IMR-90 (cell line): ENCODE data around the gene KATNAL2. TPM values are rescaled to one million over a fixed set of nuclear protein-coding genes. Genes with fewer than 3 reads are reported as not detected.
"Not testable (repeated sequence)": the region's sequence is repeated elsewhere in the genome, so short reads cannot be mapped to it uniquely, and the experiment has no call there.

Experiments
- ATAC-seq: fragments of 200-7000 bp; cut with Tn5 transposase; 2 replicates; pipeline ENCODE4 v1.9.1; 2020; ENCODE audit warnings: low read depth, mild to moderate bottlenecking, moderate library complexity
- BruUV-seq: library from RNA; stranded (reverse); fragments of 400-500 nt; replicated peaks from 2 replicates; lab custom pipeline; 2021; lab: Mats Ljungman, UMichigan
- CTCF ChIA-PET: fragments of 300-600 bp; formaldehyde crosslinking; extraction: SDS; loops from one replicate; lab custom pipeline; 2021; ENCODE audit warnings: antibody characterized with exemption; lab: Yijun Ruan, JAX
- POLR2A ChIA-PET: fragments of 300-600 bp; sonication (Branson Sonifier 250); formaldehyde crosslinking; loops from one replicate; lab custom pipeline; 2022; ENCODE audit warnings: antibody characterized with exemption; ENCODE audit not compliant: unreplicated experiment; lab: Charles Lee
- DNase-seq: peaks from one replicate; pipeline ENCODE4 v3.0.0; 2013
- H2AFZ ChIP-seq: replicated peaks from 2 replicates; pipeline ENCODE3; 2013; ENCODE audit warnings: low read length, mild to moderate bottlenecking; ENCODE audit not compliant: poor library complexity
- H2AK5ac ChIP-seq: 2 replicates; pipeline ENCODE4 v1.6.1; 2013; ENCODE audit warnings: low read depth, low read length, inconsistent platforms
- H2AK9ac ChIP-seq: replicated peaks from 2 replicates; pipeline ENCODE3; 2013; ENCODE audit warnings: mild to moderate bottlenecking, low read depth, low read length, moderate library complexity; ENCODE audit not compliant: poor library complexity
- H2BK120ac ChIP-seq: 2 replicates; pipeline ENCODE4 v1.6.1; 2013; ENCODE audit warnings: low read depth, low read length, inconsistent platforms
- H2BK15ac ChIP-seq: 3 replicates; pipeline ENCODE4 v1.6.1; 2013; ENCODE audit warnings: low read depth, low read length, inconsistent platforms
- H2BK20ac ChIP-seq: 2 replicates; pipeline ENCODE4 v1.6.1; 2013; ENCODE audit warnings: low read depth, mild to moderate bottlenecking, inconsistent platforms, low read length, moderate library complexity
- H2BK5ac ChIP-seq: 2 replicates; pipeline ENCODE4 v1.6.1; 2013; ENCODE audit warnings: mild to moderate bottlenecking, low read depth, low read length, inconsistent platforms; ENCODE audit not compliant: poor library complexity, severe bottlenecking
- H3K14ac ChIP-seq: replicated peaks from 2 replicates; pipeline ENCODE4 v1.6.1; 2013; ENCODE audit warnings: low read depth, low read length, inconsistent platforms
- H3K18ac ChIP-seq: 2 replicates; pipeline ENCODE4 v1.6.1; 2013; ENCODE audit warnings: low read depth, low read length, control low read depth
- H3K23ac ChIP-seq: 2 replicates; pipeline ENCODE4 v1.6.1; 2013; ENCODE audit warnings: low read depth, low read length, inconsistent platforms
- H3K27ac ChIP-seq: 2 replicates; pipeline ENCODE4 v1.5.1; 2013; ENCODE audit warnings: mild to moderate bottlenecking, control low read depth, low read length; ENCODE audit not compliant: insufficient read depth
- H3K27me3 ChIP-seq: 2 replicates; pipeline ENCODE4 v1.6.1; 2013; ENCODE audit warnings: low read length; ENCODE audit not compliant: control insufficient read depth, insufficient read depth
- H3K36me3 ChIP-seq: 2 replicates; pipeline ENCODE4 v1.6.1; 2013; ENCODE audit warnings: low read length, mixed read lengths; ENCODE audit not compliant: control insufficient read depth, insufficient read depth
- H3K4ac ChIP-seq: 2 replicates; pipeline ENCODE4 v1.6.1; 2013; ENCODE audit warnings: low read depth, low read length, inconsistent platforms
- H3K4me1 ChIP-seq: 2 replicates; pipeline ENCODE4 v1.6.1; 2013; ENCODE audit warnings: low read length, mixed read lengths; ENCODE audit not compliant: control insufficient read depth, insufficient read depth
- H3K4me2 ChIP-seq: 2 replicates; pipeline ENCODE4 v1.6.1; 2013; ENCODE audit warnings: low read depth, mild to moderate bottlenecking, control low read depth, low read length, moderate library complexity
- H3K4me3 ChIP-seq: 2 replicates; pipeline ENCODE4 v1.5.1; 2013; ENCODE audit warnings: low read depth, mild to moderate bottlenecking, control low read depth, low read length, moderate library complexity; ENCODE audit not compliant: insufficient read depth
- H3K56ac ChIP-seq: 2 replicates; pipeline ENCODE4 v1.6.1; 2013; ENCODE audit warnings: low read length, inconsistent platforms; ENCODE audit not compliant: insufficient read depth; ENCODE audit errors: extremely low read depth
- H3K79me1 ChIP-seq, 2 experiments: 2 replicates each; pipeline ENCODE4 v1.6.1; 2013; ENCODE audit warnings: low read length in 2 of 2, inconsistent platforms in 1 of 2, low read depth in 1 of 2
- H3K9ac ChIP-seq: 2 replicates; pipeline ENCODE4 v1.6.1; 2013; ENCODE audit warnings: low read depth, low read length, control low read depth
- H3K9me1 ChIP-seq: 2 replicates; pipeline ENCODE4 v1.6.1; 2013; ENCODE audit warnings: low read length, inconsistent platforms; ENCODE audit not compliant: insufficient read depth
- H3K9me3 ChIP-seq: 2 replicates; pipeline ENCODE4 v1.6.1; 2013; ENCODE audit warnings: low read length; ENCODE audit not compliant: control insufficient read depth, insufficient read depth
- H4K20me1 ChIP-seq: 2 replicates; pipeline ENCODE4 v1.6.1; 2013; ENCODE audit warnings: low read length, inconsistent platforms; ENCODE audit not compliant: insufficient read depth
- H4K5ac ChIP-seq: 2 replicates; pipeline ENCODE4 v1.6.1; 2013; ENCODE audit warnings: mild to moderate bottlenecking, low read depth, low read length, control low read depth
- H4K8ac ChIP-seq, 2 experiments: 2 replicates each; pipeline ENCODE4 v1.6.1; 2013; ENCODE audit warnings: low read depth in 2 of 2, low read length in 2 of 2, control low read depth in 1 of 2, inconsistent platforms in 1 of 2
- H4K91ac ChIP-seq: 2 replicates; pipeline ENCODE4 v1.6.1; 2013; ENCODE audit warnings: low read depth, low read length, inconsistent platforms; ENCODE audit not compliant: insufficient read depth
- WGBS, 2 experiments: methylation state at CpG; one replicate each; pipeline versions ENCODE4 v1.1.5 to v1.1.7; 2013; ENCODE audit warnings: missing lambda C conversion rate in 2 of 2; ENCODE audit not compliant: insufficient read length in 1 of 2; ENCODE audit errors: extremely low coverage in 2 of 2; 5-methylcytosine and 5-hydroxymethylcytosine counted together
- dilution Hi-C: fragments of 300-500 bp; cut with HindIII; formaldehyde crosslinking; loops from one replicate; pipeline ENCODE4 v1.14.3; 2018; ENCODE audit warnings: low sequenced_read_pairs; ENCODE audit not compliant: unreplicated experiment
- in situ Hi-C: fragments of 300-500 bp; cut with MboI; formaldehyde crosslinking; loops from 3 replicates; pipeline ENCODE4 v1.14.3; 2019; ENCODE audit warnings: low sequenced_read_pairs, inconsistent platforms, mixed read lengths
- intact Hi-C: fragments of 100-400 bp; cut with micrococcal nuclease; formaldehyde crosslinking; loops from 2 replicates; pipeline ENCODE4 v1.10.0; 2022
- polyA plus RNA-seq, 3 experiments: library from polyadenylated mRNA; depleted of rRNA; stranded (reverse); fragments of >200 nt; gene quantifications; 2 replicates each; pipeline ENCODE4 v1.2.3, GENCODE V29; 2012; ENCODE audit warnings: low replicate concordance in 1 of 3
- total RNA-seq: library from RNA; depleted of rRNA; stranded (reverse); fragments of >200 nt; gene quantifications from 2 replicates; pipeline ENCODE4 v1.2.3, GENCODE V29; 2012

KATNAL2 gene
- total and polyA plus RNA-seq, 2 of the 4 experiments (the other 2 are of a cell fraction): 0.90 to 2.3 TPM

DNA sequence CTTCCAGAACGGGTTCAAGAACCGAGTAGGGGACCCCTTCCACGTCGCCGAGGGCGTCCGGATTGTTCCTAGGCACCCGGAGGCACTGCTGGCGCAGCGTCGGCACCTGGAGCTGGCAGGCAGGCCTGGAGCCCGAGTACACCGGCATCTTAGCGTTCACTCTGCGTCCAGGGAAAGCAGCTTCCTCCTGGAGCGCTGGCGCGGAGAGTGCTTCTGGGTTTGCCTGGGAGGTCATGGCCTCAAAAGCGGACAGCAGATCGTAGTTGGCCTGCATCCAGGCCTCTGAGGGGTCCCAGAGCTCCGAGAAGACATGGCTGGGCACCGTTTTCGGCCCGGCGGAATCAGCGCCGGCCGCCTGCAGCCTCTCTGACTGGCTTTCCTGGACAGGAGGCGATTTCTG is 111.3 kb downstream of the KATNAL2 start:
- H3K4me3 ChIP-seq, H3K36me3 ChIP-seq, CTCF ChIA-PET, H3K4me2 ChIP-seq, ATAC-seq, H4K91ac ChIP-seq, H3K56ac ChIP-seq, H2BK5ac ChIP-seq, H3K23ac ChIP-seq, H2AK9ac ChIP-seq, dilution Hi-C loops, H3K14ac ChIP-seq, H2BK15ac ChIP-seq, H3K9me1 ChIP-seq, in situ Hi-C loops, H2BK20ac ChIP-seq, H2AK5ac ChIP-seq, BruUV-seq, H3K9me3 ChIP-seq, H3K18ac ChIP-seq, H3K4me1 ChIP-seq, H3K79me1 ChIP-seq, H2BK120ac ChIP-seq, H3K27ac ChIP-seq, H3K4ac ChIP-seq, DNase-seq, H3K27me3 ChIP-seq, H4K20me1 ChIP-seq, H4K8ac ChIP-seq, H4K5ac ChIP-seq, POLR2A ChIA-PET, H3K9ac ChIP-seq, H2AFZ ChIP-seq, intact Hi-C loops: not testable (repeated sequence)
- WGBS, 2 experiments: no CpG with 5 or more reads among the region's 29 CpGs

DNA sequence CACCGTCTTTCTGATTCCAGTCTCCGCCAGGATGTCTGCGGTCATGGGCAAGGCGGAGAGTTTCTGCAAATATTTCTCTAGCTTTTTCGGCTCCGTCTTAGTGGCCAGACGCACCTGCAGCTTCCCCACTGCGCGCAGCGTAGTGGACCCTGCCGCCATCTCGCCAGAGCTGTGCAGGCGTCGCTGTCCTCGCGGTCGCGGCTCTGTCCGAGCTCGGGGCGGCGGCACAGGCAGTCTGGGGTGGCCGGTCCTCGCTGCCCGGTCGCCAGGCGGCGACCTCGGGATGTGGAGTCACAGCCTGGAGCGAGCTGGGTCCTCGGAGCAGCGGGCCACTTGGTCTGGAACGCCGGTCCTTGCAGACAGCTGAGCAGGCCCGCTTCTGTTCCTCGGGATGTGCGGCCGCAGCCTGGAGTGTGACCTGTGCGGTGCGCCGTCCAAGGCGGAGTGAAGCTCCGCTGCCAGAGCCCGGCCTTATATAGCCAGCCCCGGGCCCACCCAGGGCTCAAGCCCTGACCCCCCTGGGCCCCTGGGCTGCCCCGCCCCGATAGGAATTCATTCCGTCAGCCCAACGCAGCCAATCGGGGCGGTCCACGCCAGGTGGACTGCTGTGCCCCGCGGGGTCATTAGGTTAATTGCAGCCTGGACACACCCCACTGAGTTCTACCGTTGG is 112.4 kb downstream of the KATNAL2 start:
- H3K56ac ChIP-seq, H4K8ac ChIP-seq, H3K23ac ChIP-seq, H3K27me3 ChIP-seq, H3K27ac ChIP-seq, H3K4ac ChIP-seq, H3K18ac ChIP-seq, H3K36me3 ChIP-seq, H4K20me1 ChIP-seq, H4K91ac ChIP-seq, in situ Hi-C loops, H2AK5ac ChIP-seq, H3K9me1 ChIP-seq, H3K4me1 ChIP-seq, H2AK9ac ChIP-seq, H3K4me2 ChIP-seq, DNase-seq, H3K79me1 ChIP-seq, dilution Hi-C loops, H2AFZ ChIP-seq, intact Hi-C loops, H2BK120ac ChIP-seq, H2BK5ac ChIP-seq, POLR2A ChIA-PET, CTCF ChIA-PET, BruUV-seq, H4K5ac ChIP-seq, H3K9ac ChIP-seq, H3K14ac ChIP-seq, H2BK15ac ChIP-seq, H2BK20ac ChIP-seq, H3K4me3 ChIP-seq: not testable (repeated sequence)
- peak; percentile 19; the same call in 1 of the 2 replicates for ATAC-seq
- WGBS, 2 experiments: no CpG with 5 or more reads among the region's 55 CpGs
- H3K9me3 ChIP-seq: peaks cover 13% of the 10 kb centered on the region
